IPS DF 19.7 (cell line): ENCODE measurements around the gene WDR13.
"Not testable (repeated sequence)": the region's sequence is repeated elsewhere in the genome, so short reads cannot be mapped to it uniquely, and the experiment has no call there.

Source experiments
- DNase-seq: peaks from one replicate; pipeline ENCODE4 v3.0.0-alpha.2; 2013; ENCODE audit warnings: low read depth, low spot score

WDR13 gene

GRCh38 chrX:48597353-48598264, at the start of gene WDR13:
TSS of gene WDR13 (plus strand) at chrX:48597492. CDS start at chrX:48597997, 505 bp downstream.
- peak; percentile 70 for DNase-seq

GRCh38 chrX:48548871-48549270, 48.4 kb upstream of the WDR13 start:
- DNase-seq: no peak

GRCh38 chrX:48555731-48556325, 41.5 kb upstream of the WDR13 start:
- DNase-seq: not testable (repeated sequence)

- DNase-seq: no peak
These were observed 39.0 kb upstream of the WDR13 start for GRCh38 chrX:48558271-48558670.

- no peak for DNase-seq
These were observed 37.7 kb upstream of the WDR13 start for GRCh38 chrX:48559636-48560035.

- DNase-seq: no peak
These were observed 37.2 kb upstream of the WDR13 start for GRCh38 chrX:48560056-48560455.

GRCh38 chrX:48560681-48561080, 36.6 kb upstream of the WDR13 start:
- no peak for DNase-seq

- no peak for DNase-seq
These were observed 27.3 kb upstream of the WDR13 start for GRCh38 chrX:48569958-48570357.

- DNase-seq: no peak
These were observed 23.5 kb upstream of the WDR13 start for GRCh38 chrX:48573690-48574269.

- no peak for DNase-seq
These were observed 22.7 kb upstream of the WDR13 start, which contains the start of gene RBM3 for GRCh38 chrX:48574270-48575266. TSS of gene RBM3 (plus strand) at chrX:48574484. CDS start at chrX:48575181, 697 bp downstream.

GRCh38 chrX:48575642-48576041, 21.6 kb upstream of the WDR13 start:
- DNase-seq: no peak

GRCh38 chrX:48576108-48576507, 21.2 kb upstream of the WDR13 start:
- DNase-seq: no peak

GRCh38 chrX:48578661-48579128, 18.6 kb upstream of the WDR13 start:
- DNase-seq: no peak

- DNase-seq: no peak
These were observed 18.0 kb upstream of the WDR13 start for GRCh38 chrX:48579259-48579658.

GRCh38 chrX:48580662-48581061, 16.6 kb upstream of the WDR13 start:
- DNase-seq: no peak

GRCh38 chrX:48584698-48585097, 12.6 kb upstream of the WDR13 start:
- DNase-seq: no peak

- DNase-seq: no peak
These were observed 7.7 kb upstream of the WDR13 start for GRCh38 chrX:48589482-48590162.

GRCh38 chrX:48590203-48591103, 6.8 kb upstream of the WDR13 start:
- DNase-seq: no peak

GRCh38 chrX:48591255-48591791, 6.0 kb upstream of the WDR13 start:
- no peak for DNase-seq
